NCI-H146 treated with DMSO at 0.1 percent for 48 hours (cell line): ENCODE results near the gene ENG.

Experiments
- DNase-seq: peaks from one replicate; lab custom pipeline; 2025; ENCODE audit not compliant: unreplicated experiment; lab: John Stamatoyannopoulos, UW

ENG gene

GRCh38 chr9:127815512-127816361 lies 38.7 kb downstream of the ENG start:
- no peak for DNase-seq

- no peak for DNase-seq
These were observed 39.6 kb downstream of the ENG start for GRCh38 chr9:127814619-127815511.

GRCh38 chr9:127813686-127814226 lies 40.7 kb downstream of the ENG start:
- DNase-seq, result no peak

GRCh38 chr9:127812936-127813675 lies 41.4 kb downstream of the ENG start:
- no peak for DNase-seq

- no peak for DNase-seq
These were observed 42.4 kb downstream of the ENG start for GRCh38 chr9:127812011-127812410.

GRCh38 chr9:127810378-127811187 lies 43.9 kb downstream of the ENG start:
- DNase-seq, result no peak

- no peak for DNase-seq
These were observed 44.7 kb downstream of the ENG start for GRCh38 chr9:127809540-127810377.

GRCh38 chr9:127809002-127809539 lies 45.4 kb downstream of the ENG start:
- DNase-seq, result no peak

- no peak for DNase-seq
These were observed 46.0 kb downstream of the ENG start for GRCh38 chr9:127808347-127809001.

- DNase-seq, result no peak
These were observed 47.6 kb downstream of the ENG start for GRCh38 chr9:127806871-127807270.

GRCh38 chr9:127805620-127806019 lies 48.8 kb downstream of the ENG start:
- no peak for DNase-seq

- DNase-seq, result no peak
These were observed 50.7 kb downstream of the ENG start for GRCh38 chr9:127803507-127804352.

- peak; percentile 53 for DNase-seq
These were observed 51.6 kb downstream of the ENG start, which contains the start of gene FPGS for GRCh38 chr9:127802576-127803443. FPGS (plus strand) TSS chr9:127802882; CDS start chr9:127802925, 43 bp downstream.

- no peak for DNase-seq
These were observed 52.4 kb downstream of the ENG start for GRCh38 chr9:127801955-127802575.

- DNase-seq, result no peak
These were observed 57.5 kb downstream of the ENG start for GRCh38 chr9:127796852-127797370.
